GM10248 (cell line): ENCODE data around the gene CCDC157.

Source experiments
- CTCF ChIA-PET: fragments of 300-600 bp; sonication (Branson Sonifier 250); formaldehyde crosslinking; extraction: SDS; loops from one replicate; lab custom pipeline; 2021; ENCODE audit warnings: antibody characterized with exemption; lab: Yijun Ruan, JAX
- POLR2A ChIA-PET: fragments of 350-650 bp; sonication (Branson Sonifier 250); formaldehyde crosslinking; extraction: SDS; loops from one replicate; lab custom pipeline; 2020; ENCODE audit warnings: antibody characterized with exemption; lab: Yijun Ruan, JAX
- DNase-seq: peaks from one replicate; pipeline ENCODE4 v3.0.0; 2012; ENCODE audit errors: extremely low spot score
- TF ChIP-seq, protein P1 (sequence below): IDR thresholded peaks from 2 replicates; pipeline ENCODE4 v1.5.1; 2012; ENCODE audit warnings: mild to moderate bottlenecking, low read depth; ENCODE audit errors: extremely low read depth, missing control alignments, control extremely low read depth

CCDC157 gene

DNA sequence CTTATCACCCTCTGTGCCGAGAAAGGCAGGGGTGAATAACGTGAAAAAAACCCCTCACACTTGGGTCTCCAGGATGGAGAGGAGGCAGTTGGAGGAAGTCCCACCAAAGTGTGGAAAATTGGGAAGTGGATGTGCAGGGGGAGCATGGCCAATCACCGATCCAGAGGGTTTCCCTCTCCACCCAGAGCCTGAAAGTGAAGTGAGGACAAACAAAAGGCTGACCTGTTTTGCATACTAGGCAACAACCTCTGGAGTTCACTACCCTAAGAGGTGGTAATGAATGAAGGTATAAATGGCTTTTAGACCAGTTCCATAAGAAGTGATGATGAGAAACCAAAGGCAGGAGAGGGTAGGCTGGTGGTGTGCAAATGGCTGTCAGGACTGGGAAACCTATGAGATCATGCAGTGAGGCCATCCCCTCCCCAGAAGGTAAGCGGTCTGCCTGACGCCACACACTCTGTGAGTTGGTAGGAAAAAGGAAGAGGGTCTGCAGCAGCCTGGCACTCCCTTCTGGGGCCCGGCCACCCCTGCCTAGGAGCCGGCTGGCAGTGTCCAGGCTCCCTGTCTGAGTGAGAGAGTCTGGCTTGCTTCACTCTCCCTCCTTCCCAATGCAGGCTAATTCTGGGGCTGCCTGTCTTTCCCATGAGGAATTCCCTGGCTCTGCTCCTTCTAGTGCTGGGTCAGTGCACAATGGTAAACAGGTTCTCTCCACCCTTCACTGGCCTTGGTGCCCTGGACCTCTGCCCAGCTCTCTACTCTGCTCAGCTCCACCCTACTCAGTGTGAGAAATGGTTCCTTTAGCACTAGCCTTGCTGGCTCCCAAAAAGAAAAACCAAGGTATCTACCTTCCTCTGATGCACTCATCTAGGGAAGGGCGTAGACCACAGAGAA, 45.7 kb upstream of the CCDC157 start:
- TF ChIP-seq, protein P1, sequence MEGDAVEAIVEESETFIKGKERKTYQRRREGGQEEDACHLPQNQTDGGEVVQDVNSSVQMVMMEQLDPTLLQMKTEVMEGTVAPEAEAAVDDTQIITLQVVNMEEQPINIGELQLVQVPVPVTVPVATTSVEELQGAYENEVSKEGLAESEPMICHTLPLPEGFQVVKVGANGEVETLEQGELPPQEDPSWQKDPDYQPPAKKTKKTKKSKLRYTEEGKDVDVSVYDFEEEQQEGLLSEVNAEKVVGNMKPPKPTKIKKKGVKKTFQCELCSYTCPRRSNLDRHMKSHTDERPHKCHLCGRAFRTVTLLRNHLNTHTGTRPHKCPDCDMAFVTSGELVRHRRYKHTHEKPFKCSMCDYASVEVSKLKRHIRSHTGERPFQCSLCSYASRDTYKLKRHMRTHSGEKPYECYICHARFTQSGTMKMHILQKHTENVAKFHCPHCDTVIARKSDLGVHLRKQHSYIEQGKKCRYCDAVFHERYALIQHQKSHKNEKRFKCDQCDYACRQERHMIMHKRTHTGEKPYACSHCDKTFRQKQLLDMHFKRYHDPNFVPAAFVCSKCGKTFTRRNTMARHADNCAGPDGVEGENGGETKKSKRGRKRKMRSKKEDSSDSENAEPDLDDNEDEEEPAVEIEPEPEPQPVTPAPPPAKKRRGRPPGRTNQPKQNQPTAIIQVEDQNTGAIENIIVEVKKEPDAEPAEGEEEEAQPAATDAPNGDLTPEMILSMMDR = no peak
- DNase-seq = no peak
- POLR2A ChIA-PET = no interaction called here
- CTCF ChIA-PET = interaction anchor here (1.0 to 22.3 kb wide), 6 partner anchors 9 to 76 kb away, joined by 4 to 268 read pairs (median 6); partner anchors contain the start of gene CASTOR1

DNA sequence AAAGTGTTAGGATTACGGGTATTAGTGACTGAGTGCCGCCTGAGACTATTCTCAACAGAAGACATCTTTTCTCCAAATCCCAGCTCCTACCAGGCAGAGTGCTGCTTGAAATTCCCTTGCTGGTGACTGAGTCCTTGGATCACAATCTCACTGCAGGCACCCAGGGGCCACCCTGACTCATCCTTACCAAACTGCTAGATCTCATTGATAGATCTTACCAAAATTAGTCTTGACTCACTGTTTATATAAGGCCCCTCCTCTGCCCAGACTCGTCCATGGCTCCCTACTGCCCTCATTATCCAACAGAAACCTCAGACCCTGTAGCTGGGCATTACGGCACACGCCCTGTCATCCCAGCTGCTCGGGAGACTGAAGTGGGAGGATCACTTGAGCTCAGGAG, 44.8 kb upstream of the CCDC157 start:
- DNase-seq = no peak
- ChIA-PET POLR2A (no interaction called here), CTCF (interaction anchor here (1.6 to 22.3 kb wide), 2 partner anchors 25 to 48 kb away, joined by 5 to 268 read pairs; partner anchors contain the start of gene CASTOR1)
- TF ChIP-seq, protein P1 = no peak

GRCh38 chr22:30313527-30314363, 43.1 kb upstream of the CCDC157 start:
- CTCF ChIA-PET = interaction anchor here (1.0 to 22.3 kb wide), 6 partner anchors 11 to 73 kb away, joined by 3 to 268 read pairs (median 4); partner anchors contain the start of genes CASTOR1, RNF215 and TBC1D10A
- TF ChIP-seq, protein P1 = no peak
- DNase-seq = no peak
- POLR2A ChIA-PET = interaction anchor here (0.6 to 1.2 kb wide), 2 partner anchors 13 to 28 kb away, joined by 3 read pairs; partner anchors contain the start of gene TBC1D10A

DNA sequence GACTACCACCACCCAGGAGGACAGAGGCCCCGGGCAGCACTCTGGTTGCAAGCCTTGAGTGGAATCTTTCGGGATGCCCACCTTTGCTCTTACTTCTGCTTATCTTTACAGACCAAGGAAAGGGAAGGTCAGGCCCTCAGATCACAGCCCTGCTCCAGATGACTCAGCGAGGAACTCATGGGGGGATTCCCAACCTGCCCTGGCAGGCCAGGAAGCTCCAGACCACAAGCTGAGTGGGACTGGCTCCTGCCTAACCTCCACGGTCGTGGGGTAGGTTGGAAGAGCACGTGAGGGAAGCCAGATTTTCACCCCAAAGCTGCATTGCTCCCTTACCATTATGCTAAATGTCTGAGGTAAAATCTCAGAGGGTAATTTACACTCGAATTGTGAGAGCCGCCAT, 41.9 kb upstream of the CCDC157 start:
- CTCF ChIA-PET = interaction anchor here (0.8 to 22.3 kb wide), 5 partner anchors 10 to 28 kb away, joined by 4 to 268 read pairs (median 7); partner anchors contain the start of genes CASTOR1 and TBC1D10A
- POLR2A ChIA-PET = interaction anchor here (1.0 kb wide), 1 partner anchor 12 kb away, joined by 6 read pairs; the partner anchor contains the start of gene TBC1D10A
- TF ChIP-seq, protein P1 = no peak
- DNase-seq = peak; percentile 45

DNA sequence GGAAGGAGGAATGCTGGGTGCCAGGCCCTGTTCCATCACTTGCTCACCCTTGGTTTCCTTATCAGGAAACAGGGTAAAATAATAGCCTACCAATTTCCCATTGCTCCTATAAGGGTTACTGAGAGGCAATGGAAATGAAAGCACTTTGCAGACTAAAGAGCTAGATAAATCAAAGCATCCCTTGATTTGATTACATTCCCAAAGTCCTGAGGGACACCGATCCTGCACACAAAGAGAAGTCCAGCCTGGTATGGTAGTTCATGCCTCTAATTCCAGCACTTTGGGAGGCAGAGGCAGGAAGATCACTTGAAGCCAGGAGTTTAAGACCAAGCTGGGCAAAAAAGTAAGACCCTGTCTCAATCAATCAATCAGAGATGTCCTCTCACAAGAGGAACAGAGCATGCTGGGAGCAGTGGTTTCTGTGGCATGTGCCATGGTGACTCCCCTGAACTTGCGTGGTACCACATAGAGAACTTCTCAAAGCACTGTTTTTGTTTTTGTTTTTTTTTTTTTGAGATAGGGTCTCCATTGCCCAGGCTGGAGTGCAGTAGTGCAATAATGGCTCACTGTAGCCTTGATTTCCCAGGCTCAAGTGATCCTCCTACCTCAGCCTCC, 40.7 kb upstream of the CCDC157 start:
- POLR2A ChIA-PET = no interaction called here
- TF ChIP-seq, protein P1 = no peak
- CTCF ChIA-PET = interaction anchor here (1.1 to 22.3 kb wide), 4 partner anchors 9 to 29 kb away, joined by 3 to 268 read pairs (median 8); partner anchors contain the start of genes CASTOR1 and TBC1D10A
- DNase-seq = no peak
